ENCODE results near the gene VSTM1. TPM values are rescaled to one million over a fixed set of nuclear protein-coding genes. Genes with fewer than 3 reads are reported as not detected.

VSTM1 gene
- not detected for total RNA-seq

GRCh38 chr19:54063350-54064116, at the start of gene VSTM1:
VSTM1 (minus strand) TSS chr19:54063897; CDS start chr19:54063777, 120 bp downstream.

GRCh38 chr19:54102421-54103169, 38.9 kb upstream of the VSTM1 start, which contains the start of gene NDUFA3:
NDUFA3 (plus strand) TSS chr19:54102855; CDS start chr19:54102879, 24 bp downstream.

GRCh38 chr19:54100561-54100960, 36.9 kb upstream of the VSTM1 start, which contains the start of gene OSCAR:
OSCAR (minus strand) TSS chr19:54100803; CDS start chr19:54100792, 11 bp downstream.

GRCh38 chr19:54081032-54081431, 17.3 kb upstream of the VSTM1 start, which contains the start of gene TARM1:
TARM1 (minus strand) TSS chr19:54081365; CDS start chr19:54081340, 25 bp downstream.

GRCh38 chr19:53991224-53992113, 72.2 kb downstream of the VSTM1 start, which contains the start of gene CACNG6:
CACNG6 (plus strand) TSS chr19:53991637; CDS start chr19:53992878, 1,241 bp downstream.

Other genes starting within 250 kb of the VSTM1 start
- 0.38 TPM for gene NLRP12, start 239.6 kb downstream of the VSTM1 start, total RNA-seq
- 23.3 TPM for gene MYADM, start 196.0 kb downstream of the VSTM1 start, total RNA-seq
- gene PRKCG, start 181.7 kb downstream of the VSTM1 start, total RNA-seq, result 0.16 TPM
- gene CACNG7, start 154.6 kb downstream of the VSTM1 start, total RNA-seq, result 8.6 TPM
- 0.99 TPM for gene CACNG8, start 101.0 kb downstream of the VSTM1 start, total RNA-seq
- 4.3 TPM for gene CACNG6, start 72.3 kb downstream of the VSTM1 start, total RNA-seq
- not detected for gene TARM1, start 17.5 kb upstream of the VSTM1 start, total RNA-seq
- gene OSCAR, start 36.9 kb upstream of the VSTM1 start, total RNA-seq, result not detected
- gene NDUFA3, start 39.0 kb upstream of the VSTM1 start, total RNA-seq, result 9.7 TPM
- gene TFPT, start 51.8 kb upstream of the VSTM1 start, total RNA-seq, result 9.7 TPM
- 46.4 TPM for gene PRPF31, start 51.9 kb upstream of the VSTM1 start, total RNA-seq
- gene CNOT3, start 73.9 kb upstream of the VSTM1 start, total RNA-seq, result 33.1 TPM
- 5.7 TPM for gene LENG1, start 95.8 kb upstream of the VSTM1 start, total RNA-seq
- gene TMC4, start 109.3 kb upstream of the VSTM1 start, total RNA-seq, result 6.8 TPM
- 24.0 TPM for gene MBOAT7, start 125.7 kb upstream of the VSTM1 start, total RNA-seq
- gene TSEN34, start 127.4 kb upstream of the VSTM1 start, total RNA-seq, result 51.0 TPM
- 1,536 TPM for gene RPS9, start 137.0 kb upstream of the VSTM1 start, total RNA-seq
- gene LILRB3, start 159.1 kb upstream of the VSTM1 start, total RNA-seq, result 9.2 TPM
- 0.66 TPM for gene LILRA6, start 178.9 kb upstream of the VSTM1 start, total RNA-seq
- gene LILRB5, start 193.4 kb upstream of the VSTM1 start, total RNA-seq, result 2.1 TPM
- gene LILRB2, start 217.2 kb upstream of the VSTM1 start, total RNA-seq, result 1.2 TPM
- gene LILRA5, start 249.3 kb upstream of the VSTM1 start, total RNA-seq, result 0.93 TPM